SK-N-MC (cell line): ENCODE results near the gene RTL9.

Experiments
- DNase-seq: peaks from one replicate; pipeline ENCODE4 v3.0.0-alpha.2; 2011; ENCODE audit warnings: low read depth, low spot score
- H3K27ac ChIP-seq: fragments of 200-600 bp; sonication (generic); 2 replicates; pipeline ENCODE4 v1.5.1; 2016; ENCODE audit warnings: mixed run types
- H3K36me3 ChIP-seq: fragments of 200-600 bp; sonication (generic); 2 replicates; pipeline ENCODE4 v1.6.1; 2017; ENCODE audit warnings: antibody characterized with exemption, low read length, mixed read lengths; ENCODE audit not compliant: insufficient read depth
- H3K4me3 ChIP-seq: fragments of 200-600 bp; sonication (generic); 2 replicates; pipeline ENCODE4 v1.5.1; 2016
- H3K9ac ChIP-seq: fragments of 200-600 bp; sonication (generic); 2 replicates; pipeline ENCODE4 v1.8.0; 2017; ENCODE audit warnings: mixed run types, mixed read lengths; ENCODE audit not compliant: insufficient read length
- H3K9me3 ChIP-seq: fragments of 200-600 bp; sonication (generic); 2 replicates; pipeline ENCODE4 v1.6.1; 2017; ENCODE audit warnings: low read depth, mild to moderate bottlenecking, antibody characterized with exemption, low read length, moderate library complexity, mixed read lengths
- EZH2 ChIP-seq: fragments of 200-600 bp; sonication (generic); IDR thresholded peaks from one replicate; pipeline ENCODE4 v1.6.1; 2017; ENCODE audit warnings: antibody characterized with exemption
- FOXP2 ChIP-seq: optimal IDR thresholded peaks from 2 replicates; pipeline ENCODE3; 2011; ENCODE audit warnings: mild to moderate bottlenecking, moderate library complexity; ENCODE audit not compliant: insufficient read depth; ENCODE audit errors: extremely low read length, control extremely low read depth
- POLR2AphosphoS5 ChIP-seq: IDR thresholded peaks from 2 replicates; pipeline ENCODE4 v1.6.1; 2012; ENCODE audit warnings: mild to moderate bottlenecking, low read depth, low read length, borderline replicate concordance

Gene RTL9

DNA sequence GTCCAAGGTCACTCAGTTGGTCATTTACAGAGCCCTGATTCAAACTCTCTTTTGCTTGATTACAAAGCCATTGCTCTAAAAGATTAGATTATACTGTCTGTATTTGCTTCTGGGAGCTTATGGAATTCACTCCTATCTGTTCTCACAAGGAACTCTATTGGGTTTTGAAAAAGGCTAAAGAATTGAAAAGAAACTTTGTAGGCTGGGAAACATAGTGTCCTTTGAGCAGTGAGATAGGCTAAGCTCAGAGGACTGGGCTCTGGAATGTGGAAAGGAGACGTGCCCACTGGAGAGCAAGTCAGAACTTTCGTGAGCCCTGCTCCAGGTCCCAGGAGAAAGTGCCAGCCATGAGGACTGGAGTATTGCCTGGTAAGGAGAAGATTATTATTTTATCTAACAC, at the start of gene RTL9:
Gene RTL9 (plus strand): TSS at position 301 of the 400 bp plus-strand sequence. CDS start 91,770 bp downstream, outside the sequence.
- no peak for TF ChIP-seq POLR2AphosphoS5
- TF ChIP-seq FOXP2, result no peak
- TF ChIP-seq EZH2, result no peak
- no peak for DNase-seq
- no peaks in the 10 kb centered on the region for H3K9me3 ChIP-seq
- H3K27ac ChIP-seq, result no peak within 1 kb of the TSS
- no peak within 1 kb of the TSS for H3K9ac ChIP-seq
- H3K36me3 ChIP-seq, result no peaks in the 10 kb centered on the region
- H3K4me3 ChIP-seq, result no peak within 1 kb of the TSS

DNA sequence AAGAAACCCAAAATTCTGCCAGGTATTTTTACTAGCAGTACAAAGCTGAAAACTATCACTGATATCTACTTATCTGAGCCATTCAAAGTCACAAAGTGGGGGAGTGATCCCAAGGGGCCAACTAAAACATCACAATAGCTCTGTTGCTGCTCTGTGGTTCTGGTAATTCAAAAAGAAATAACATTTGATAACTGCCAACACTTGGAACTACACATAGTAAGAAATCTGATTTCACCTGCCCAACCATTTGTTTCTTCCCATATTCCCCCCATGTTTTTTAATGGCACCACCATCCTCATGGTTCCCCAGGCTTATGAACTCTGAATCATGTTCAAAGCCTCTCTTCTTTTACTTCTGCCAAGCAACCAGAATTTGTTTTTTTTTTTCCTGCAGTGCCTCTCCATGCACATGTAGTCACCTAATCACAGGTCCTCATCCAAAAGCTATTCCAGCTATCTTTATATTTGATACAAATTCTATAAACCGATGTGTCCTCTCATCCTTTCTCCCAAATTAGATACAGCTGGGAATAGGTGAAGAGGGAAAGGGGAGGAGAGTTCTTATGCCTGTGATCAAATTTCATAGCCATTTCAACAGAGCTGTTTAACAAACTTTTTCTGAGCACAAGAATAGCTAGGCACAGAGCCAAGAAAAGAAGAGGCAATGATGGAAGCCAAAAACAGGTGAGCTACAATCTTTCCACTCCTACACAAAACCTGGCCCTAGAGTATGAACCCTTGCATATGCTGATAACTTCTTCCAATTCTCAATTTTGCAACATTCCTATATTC, 48.5 kb upstream of the RTL9 start:
- H3K9ac ChIP-seq, result no peak overlapping the region
- H3K36me3 ChIP-seq, result no peaks in the 10 kb centered on the region
- no peak for DNase-seq
- no peak overlapping the region for H3K27ac ChIP-seq
- TF ChIP-seq FOXP2, result no peak
- TF ChIP-seq POLR2AphosphoS5, result no peak
- TF ChIP-seq EZH2, result no peak
- no peaks in the 10 kb centered on the region for H3K9me3 ChIP-seq
- no peak overlapping the region for H3K4me3 ChIP-seq

DNA sequence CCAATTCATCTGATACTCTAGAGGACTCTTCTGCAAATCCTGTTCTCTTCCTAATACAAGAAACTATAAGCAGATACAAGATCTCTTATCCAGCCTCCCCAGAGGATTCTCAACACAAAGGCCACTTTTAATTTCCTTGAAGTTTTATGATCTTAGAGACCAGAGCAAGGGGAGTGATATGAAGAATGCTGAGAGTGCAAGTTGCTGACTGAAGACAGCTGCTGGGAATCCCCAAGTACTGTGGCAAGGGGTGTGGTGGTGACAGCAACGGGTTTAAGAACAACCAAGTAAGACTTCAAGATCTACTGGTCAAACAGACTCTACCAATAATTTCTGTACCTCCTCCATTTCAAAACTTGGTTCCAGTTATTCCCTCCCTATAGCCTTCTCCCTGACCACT, 47.8 kb upstream of the RTL9 start:
- no peak for DNase-seq
- Histone ChIP-seq H3K4me3 (no peak overlapping the region), H3K9me3 (no peaks in the 10 kb centered on the region), H3K9ac (no peak overlapping the region), H3K36me3 (no peaks in the 10 kb centered on the region), H3K27ac (no peak overlapping the region)
- TF ChIP-seq FOXP2 (no peak), EZH2 (no peak), POLR2AphosphoS5 (no peak)

DNA sequence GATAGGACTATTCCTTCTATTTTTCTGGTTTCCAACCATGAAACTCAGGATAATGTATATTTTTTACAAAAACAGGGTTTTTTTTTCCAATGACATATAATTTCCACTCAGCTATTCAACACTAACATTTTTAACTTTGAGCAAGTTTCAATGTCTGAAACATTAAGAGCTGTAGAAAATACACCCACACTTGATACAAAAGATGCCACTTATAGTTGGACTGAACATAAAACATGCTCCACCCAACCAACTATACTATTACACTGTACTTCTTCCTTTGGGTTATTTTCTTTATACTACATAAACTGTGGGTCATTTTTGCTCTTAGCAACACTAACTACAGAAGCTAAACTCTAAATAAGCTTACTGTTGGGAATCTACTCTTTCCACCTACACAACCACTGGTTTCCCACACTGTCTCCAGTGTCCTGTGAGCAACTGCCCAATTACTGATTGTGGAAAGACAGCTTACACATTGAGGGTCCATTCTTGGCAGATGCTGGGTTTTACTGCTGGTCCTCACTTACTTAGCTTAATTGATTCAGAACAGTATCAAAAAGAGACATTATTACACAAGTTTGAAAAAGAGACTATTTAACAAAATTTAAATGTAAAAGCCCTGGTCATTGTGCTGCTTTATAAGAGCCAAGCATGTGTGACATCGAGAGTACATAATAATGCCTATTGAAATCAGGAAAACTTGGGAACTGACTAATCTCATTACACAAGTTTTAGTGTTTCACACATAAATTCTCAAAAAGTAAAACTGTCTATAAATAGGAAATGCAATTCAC, 47.0 kb upstream of the RTL9 start:
- Histone ChIP-seq H3K4me3 (no peak overlapping the region), H3K27ac (no peak overlapping the region), H3K36me3 (no peaks in the 10 kb centered on the region), H3K9ac (no peak overlapping the region), H3K9me3 (no peaks in the 10 kb centered on the region)
- no peak for TF ChIP-seq EZH2
- no peak for TF ChIP-seq FOXP2
- no peak for TF ChIP-seq POLR2AphosphoS5
- no peak for DNase-seq

DNA sequence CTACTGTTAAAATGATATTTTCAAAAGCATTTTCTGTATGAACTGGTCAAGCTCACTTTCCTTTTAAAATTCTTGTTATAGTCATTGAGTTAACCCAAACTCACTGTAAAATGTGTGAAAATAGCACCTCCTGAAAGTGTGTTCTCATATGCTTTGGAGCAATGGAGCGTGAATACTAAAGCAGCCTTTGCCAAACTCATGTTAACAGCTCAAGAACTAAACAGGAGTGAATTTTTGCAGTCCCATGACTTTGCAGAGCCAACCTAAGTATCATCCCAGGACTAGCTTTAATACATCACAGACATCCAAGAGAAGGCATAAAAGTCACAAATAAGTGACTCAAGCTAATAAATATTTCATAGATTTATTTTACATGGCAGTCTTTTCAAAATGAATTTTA, 43.1 kb upstream of the RTL9 start:
- no peak for TF ChIP-seq FOXP2
- TF ChIP-seq EZH2, result no peak
- no peak for TF ChIP-seq POLR2AphosphoS5
- DNase-seq, result no peak
- Histone ChIP-seq H3K27ac (no peak overlapping the region), H3K9me3 (no peaks in the 10 kb centered on the region), H3K4me3 (peak overlapping the region; percentile 84; the same call in 1 of the 2 replicates), H3K9ac (no peak overlapping the region), H3K36me3 (no peaks in the 10 kb centered on the region)

GRCh38 chrX:110316351-110317060, 42.1 kb upstream of the RTL9 start:
- DNase-seq, result no peak
- Histone ChIP-seq H3K27ac (no peak overlapping the region), H3K4me3 (peak overlapping the region; percentile 84), H3K36me3 (no peaks in the 10 kb centered on the region), H3K9ac (peak overlapping the region; percentile 81), H3K9me3 (no peaks in the 10 kb centered on the region)
- TF ChIP-seq EZH2, result no peak
- no peak for TF ChIP-seq FOXP2
- TF ChIP-seq POLR2AphosphoS5, result no peak

DNA sequence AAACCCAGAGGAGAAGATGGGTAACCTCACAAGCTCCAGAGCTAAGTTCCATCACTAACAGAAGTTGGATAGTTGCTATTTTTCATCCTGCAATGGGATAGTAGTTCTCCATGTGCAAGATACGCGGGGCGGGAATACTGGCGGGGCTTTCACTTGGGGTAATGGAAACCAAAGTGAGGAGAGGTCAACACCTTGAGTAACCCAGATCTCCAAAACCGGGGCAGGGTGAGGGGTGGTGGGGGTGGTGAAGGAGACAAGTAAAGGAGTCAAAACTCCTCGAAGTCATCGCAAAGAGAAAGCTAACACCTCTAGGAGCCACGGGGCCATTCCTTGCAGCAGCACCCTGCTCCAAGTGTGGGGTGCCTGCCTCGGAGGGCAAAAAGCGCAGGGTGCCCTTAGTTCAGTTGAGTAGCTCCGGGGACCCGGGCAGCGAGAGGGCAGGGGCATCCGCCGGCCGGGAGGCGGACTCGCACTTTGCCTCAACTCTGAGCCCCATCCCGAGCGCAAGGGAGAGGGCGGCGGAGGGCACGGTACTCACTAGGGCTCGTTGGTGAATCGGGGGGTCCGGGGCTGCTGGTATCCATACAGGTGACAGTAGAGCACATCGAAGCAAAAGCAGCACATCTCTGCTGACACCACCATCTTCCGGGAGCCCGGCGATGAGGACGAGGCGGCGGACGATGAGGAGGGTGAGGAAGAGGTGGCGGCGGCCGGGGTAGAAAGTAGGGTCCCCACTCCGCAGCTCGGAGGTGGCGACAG, 41.4 kb upstream of the RTL9 start:
- H3K9ac ChIP-seq, result peak overlapping the region; percentile 81
- H3K4me3 ChIP-seq, result peak overlapping the region; percentile 84
- H3K36me3 ChIP-seq, result no peaks in the 10 kb centered on the region
- no peak overlapping the region for H3K27ac ChIP-seq
- TF ChIP-seq POLR2AphosphoS5 (no peak), EZH2 (no peak), FOXP2 (no peak)
- DNase-seq, result no peak
- no peaks in the 10 kb centered on the region for H3K9me3 ChIP-seq
